HG02870 (cell line): ENCODE data around the gene VAC14.
"Not testable (repeated sequence)": the region's sequence is repeated elsewhere in the genome, so short reads cannot be mapped to it uniquely, and the experiment has no call there.

ENCODE experiments used
- ATAC-seq: cut with Tn5 transposase; IDR thresholded peaks from one replicate; pipeline ENCODE4 v1.9.1; 2021; ENCODE audit warnings: mild to moderate bottlenecking, moderate library complexity; ENCODE audit not compliant: unreplicated experiment

Gene VAC14

GRCh38 chr16:70651524-70651923, 149.4 kb downstream of the VAC14 start:
- no peak for ATAC-seq

- ATAC-seq, result no peak
These were observed 150.7 kb downstream of the VAC14 start for GRCh38 chr16:70650216-70650615.

- no peak for ATAC-seq
These were observed 151.7 kb downstream of the VAC14 start for GRCh38 chr16:70649300-70649699.

GRCh38 chr16:70648606-70649005, 152.4 kb downstream of the VAC14 start:
- ATAC-seq, result no peak

GRCh38 chr16:70647441-70648359, 153.3 kb downstream of the VAC14 start:
- no peak for ATAC-seq

GRCh38 chr16:70646260-70647241, 154.4 kb downstream of the VAC14 start, which contains the start of gene IL34:
Gene IL34 (plus strand): TSS chr16:70646559. CDS start chr16:70646948, 389 bp downstream.
- no peak for ATAC-seq

- ATAC-seq, result no peak
These were observed 156.0 kb downstream of the VAC14 start for GRCh38 chr16:70644763-70645597.

GRCh38 chr16:70643264-70643663, 157.7 kb downstream of the VAC14 start:
- not testable (repeated sequence) for ATAC-seq

- no peak for ATAC-seq
These were observed 158.3 kb downstream of the VAC14 start for GRCh38 chr16:70642633-70643032.

- ATAC-seq, result no peak
These were observed 161.9 kb downstream of the VAC14 start for GRCh38 chr16:70638814-70639792.
